ENCODE measurements around the gene JTB. TPM values are rescaled to one million over a fixed set of nuclear protein-coding genes. Genes with fewer than 3 reads are reported as not detected.

JTB gene
- total and polyA plus RNA-seq, 2 donors (not counting 1 experiment from before 2014, with no cell fraction given) = 106 to 159 TPM

DNA sequence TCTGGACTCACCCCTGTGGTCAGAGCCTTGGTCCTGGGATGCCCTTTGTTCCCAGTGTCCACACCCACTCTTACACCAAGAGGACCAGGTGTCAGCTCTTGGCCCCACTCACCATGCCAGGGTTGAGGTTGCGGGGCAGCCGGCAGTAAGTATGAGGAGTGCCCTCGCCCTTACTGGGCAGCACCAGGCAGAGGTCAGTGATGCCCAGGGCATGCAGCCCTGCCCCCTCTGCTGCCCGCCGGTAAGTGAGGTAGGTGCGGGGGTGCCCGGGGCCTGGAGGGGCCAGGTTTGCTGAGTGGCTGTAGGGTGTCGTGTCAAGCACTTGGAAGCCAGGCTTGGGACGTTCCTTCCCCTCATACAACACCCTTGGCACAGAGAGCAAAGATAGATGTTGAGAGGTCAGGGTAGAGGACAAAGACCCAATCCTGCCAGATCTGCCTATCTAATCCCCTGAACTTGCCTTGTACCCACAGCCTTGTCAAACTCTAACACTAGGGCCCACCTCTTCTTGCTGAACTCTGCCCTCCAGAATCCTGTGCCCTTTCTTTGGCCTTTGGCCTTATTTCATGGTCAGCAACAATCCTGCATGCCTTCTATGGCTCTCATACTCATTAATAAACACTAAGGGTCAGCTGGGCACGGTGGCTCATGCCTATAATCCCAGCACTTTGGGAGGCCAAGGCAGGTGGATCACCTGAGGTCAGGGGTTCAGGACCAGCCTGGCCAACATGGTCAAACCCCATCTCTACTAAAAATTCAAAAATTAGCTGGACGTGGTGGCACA lies 34.5 kb downstream of the JTB start:
- CTCF ChIA-PET = interaction anchor here (1.3 to 5.9 kb wide), 3 partner anchors 21 to 43 kb away, joined by 3 to 65 read pairs (median 46); partner anchors contain the start of genes CREB3L4, GATAD2B, RAB13 and SLC39A1
- Histone ChIP-seq H3K27ac (ENCODE audit: low read length in 2 of 2) (peak overlapping the region in 1 of 2 donors; percentile 51), H3K27me3 (replicated peaks in 1 of 4; ENCODE audit: control extremely low read depth in 1 of 4, control insufficient read depth in 3 of 4, insufficient read depth in 4 of 4, low read length in 3 of 4) (no peaks in the 10 kb centered on the region), H2AFZ (ENCODE audit: insufficient read depth, low read depth, low read length, poor library complexity, severe bottlenecking) (no peak overlapping the region), H3K9ac (ENCODE audit: low read length) (no peak overlapping the region), H3K4me2 (replicated peaks; ENCODE audit: low read depth, low read length, poor library complexity, severe bottlenecking) (peak overlapping the region; percentile 16), H3K4me3 (ENCODE audit: control extremely low read depth in 1 of 5, extremely low read depth in 1 of 5, insufficient read depth in 1 of 5, low read depth in 2 of 5, low read length in 4 of 5) (no peak overlapping the region), H3K36me3 (replicated peaks in 1 of 2; ENCODE audit: control extremely low read depth in 1 of 2, control insufficient read depth in 1 of 2, extremely low read depth in 1 of 2, insufficient read depth in 2 of 2, low read length in 1 of 2) (peaks cover 17 to 62% of the 10 kb centered on the region in 2 experiments), H4K20me1 (ENCODE audit: control insufficient read depth, insufficient read depth, low read length, poor library complexity, severe bottlenecking) (peaks cover 40% of the 10 kb centered on the region), H3K79me2 (ENCODE audit: control insufficient read depth, insufficient read depth, low read length) (peaks cover 51% of the 10 kb centered on the region), H3K9me3 (ENCODE audit: control extremely low read depth in 1 of 3, control insufficient read depth in 2 of 3, insufficient read depth in 1 of 3, low read length in 2 of 3) (no peaks in the 10 kb centered on the region), H3K4me1 (ENCODE audit: control insufficient read depth in 2 of 2, insufficient read depth in 2 of 2, low read length in 2 of 2) (peaks cover 24 to 40% of the 10 kb centered on the region in 2 donors)
- Mint-ChIP-seq H3K9me3 (ENCODE audit: insufficient read depth) (no peaks in the 10 kb centered on the region), H3K4me3 (peak overlapping the region; percentile 27), H3K27ac (peak overlapping the region; percentile 37), H3K27me3 (no peaks in the 10 kb centered on the region), H3K4me1 (peaks cover 44% of the 10 kb centered on the region)
- TF ChIP-seq CTCF (IDR thresholded peaks at IDR 0.05) (no peak), EZH2 (IDR thresholded peaks at IDR 0.05; ENCODE audit: borderline replicate concordance, insufficient read depth, low read depth, low read length, poor library complexity, severe bottlenecking) (no peak)
- intact Hi-C loops (cut with micrococcal nuclease) = no loop called here
- POLR2A ChIA-PET = interaction anchor here (4.1 to 4.2 kb wide), 2 partner anchors 20 to 34 kb away, joined by 40 to 124 read pairs; partner anchors contain the start of genes GATAD2B and JTB
- WGBS (ENCODE audit: insufficient coverage) = 100% methylated on average over 5 of the region's 11 CpGs
- ATAC-seq (ENCODE audit: low read depth) = no peak
- DNase-seq = no peak
